ENCODE results near the gene ISYNA1.

- TF ChIP-seq CTCF (IDR thresholded peaks at IDR 0.05; ENCODE audit: insufficient read depth, low read depth, low read length) (no peak), EZH2 (IDR thresholded peaks at IDR 0.05; ENCODE audit: insufficient read depth, low read length) (no peak)
Observed at GRCh38 chr19:18422530-18423191, 15.3 kb downstream of the ISYNA1 start.

Data from astrocyte (in vitro differentiated cells and primary cell).